ENCODE data around the gene RAD9A. TPM values are rescaled to one million over a fixed set of nuclear protein-coding genes. Genes with fewer than 3 reads are reported as not detected.

RAD9A gene
- total RNA-seq, 1 experiment from 2014 or later = 20.9 TPM

DNA sequence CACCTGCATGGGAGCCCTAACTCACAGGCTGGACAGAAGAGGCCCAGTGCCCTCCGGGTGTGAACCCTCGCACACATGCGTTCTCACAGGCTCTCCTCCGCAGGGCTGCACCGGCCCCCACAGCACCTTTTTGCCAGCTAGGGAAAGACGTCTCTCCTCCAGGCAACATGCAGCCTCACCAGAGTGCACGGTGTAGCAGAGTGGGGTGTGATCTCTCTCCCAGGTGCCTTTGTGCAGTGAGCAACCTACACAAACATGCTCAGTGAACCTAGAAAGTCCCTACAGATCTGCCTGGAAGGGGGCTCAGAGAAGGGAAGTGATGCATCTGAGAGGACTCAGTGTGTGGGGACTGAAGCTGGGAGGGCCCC, 20.0 kb downstream of the RAD9A start:
- H3K9me3 Mint-ChIP-seq = no peaks in the 10 kb centered on the region; a peak in 1 of 5 replicates
- Histone ChIP-seq H2BK120ac (ENCODE audit: low read depth, low read length, poor library complexity, severe bottlenecking) (no peak overlapping the region), H4K8ac (replicated peaks; ENCODE audit: insufficient read length, low read depth, low read length) (no peak overlapping the region), H3K79me2 (ENCODE audit: insufficient read depth, low read length) (no peaks in the 10 kb centered on the region), H3K23me2 (ENCODE audit: insufficient read length, low read depth, low read length, poor library complexity, severe bottlenecking) (no peaks in the 10 kb centered on the region), H3K14ac (ENCODE audit: insufficient read depth, low read length) (no peak overlapping the region), H2BK15ac (ENCODE audit: low read depth, low read length) (no peak overlapping the region), H3K4me1 (ENCODE audit: insufficient read depth, low read length) (no peaks in the 10 kb centered on the region), H3K27ac (ENCODE audit: insufficient read length, low read depth, low read length) (no peak overlapping the region), H3K4ac (ENCODE audit: low read depth, low read length) (no peak overlapping the region), H3K4me2 (ENCODE audit: insufficient read depth, insufficient read length, low read length) (no peak overlapping the region), H3K9ac (ENCODE audit: extremely low read depth, insufficient read length, low read length) (no peak overlapping the region), H3T11ph (ENCODE audit: low read length) (no peak overlapping the region), H4K5ac (ENCODE audit: insufficient read length, low read depth, low read length) (no peak overlapping the region), H2AK5ac (ENCODE audit: insufficient read length, low read length) (no peak overlapping the region), H3K79me1 (ENCODE audit: insufficient read depth, low read depth, low read length, poor library complexity, severe bottlenecking) (no peaks in the 10 kb centered on the region), H2BK20ac (ENCODE audit: low read depth, low read length, poor library complexity, severe bottlenecking) (no peak overlapping the region), H3K18ac (ENCODE audit: insufficient read length, low read depth, low read length) (no peak overlapping the region), H3K9me3 (ENCODE audit: control insufficient read depth, low read depth, low read length) (no peaks in the 10 kb centered on the region), H4K20me1 (ENCODE audit: control insufficient read depth, insufficient read depth, insufficient read length) (no peaks in the 10 kb centered on the region), H3K23ac (ENCODE audit: insufficient read length, low read depth, low read length) (no peak overlapping the region), H3K27me3 (ENCODE audit: insufficient read depth, low read length) (no peaks in the 10 kb centered on the region), H2BK5ac (ENCODE audit: insufficient read length, low read length) (no peak overlapping the region), H4K91ac (ENCODE audit: insufficient read length, low read depth, low read length) (no peak overlapping the region), H2AFZ (ENCODE audit: low read length) (no peak overlapping the region), H3K56ac (ENCODE audit: insufficient read length, low read depth, low read length) (no peak overlapping the region), H2BK12ac (ENCODE audit: insufficient read length, low read depth, low read length) (no peak overlapping the region)
- H3K4me1 Mint-ChIP-seq = peaks cover 23 to 38% of the 10 kb centered on the region in 2 experiments
- no peak overlapping the region for H3K4me3 Mint-ChIP-seq
- peaks cover 50% of the 10 kb centered on the region for H3K27me3 Mint-ChIP-seq (ENCODE audit: low read depth)
- TF ChIP-seq, protein P1, sequence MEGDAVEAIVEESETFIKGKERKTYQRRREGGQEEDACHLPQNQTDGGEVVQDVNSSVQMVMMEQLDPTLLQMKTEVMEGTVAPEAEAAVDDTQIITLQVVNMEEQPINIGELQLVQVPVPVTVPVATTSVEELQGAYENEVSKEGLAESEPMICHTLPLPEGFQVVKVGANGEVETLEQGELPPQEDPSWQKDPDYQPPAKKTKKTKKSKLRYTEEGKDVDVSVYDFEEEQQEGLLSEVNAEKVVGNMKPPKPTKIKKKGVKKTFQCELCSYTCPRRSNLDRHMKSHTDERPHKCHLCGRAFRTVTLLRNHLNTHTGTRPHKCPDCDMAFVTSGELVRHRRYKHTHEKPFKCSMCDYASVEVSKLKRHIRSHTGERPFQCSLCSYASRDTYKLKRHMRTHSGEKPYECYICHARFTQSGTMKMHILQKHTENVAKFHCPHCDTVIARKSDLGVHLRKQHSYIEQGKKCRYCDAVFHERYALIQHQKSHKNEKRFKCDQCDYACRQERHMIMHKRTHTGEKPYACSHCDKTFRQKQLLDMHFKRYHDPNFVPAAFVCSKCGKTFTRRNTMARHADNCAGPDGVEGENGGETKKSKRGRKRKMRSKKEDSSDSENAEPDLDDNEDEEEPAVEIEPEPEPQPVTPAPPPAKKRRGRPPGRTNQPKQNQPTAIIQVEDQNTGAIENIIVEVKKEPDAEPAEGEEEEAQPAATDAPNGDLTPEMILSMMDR (conservative IDR thresholded peaks at IDR 0.05) = no peak
- no peaks in the 10 kb centered on the region for H3K36me3 Mint-ChIP-seq (ENCODE audit: insufficient read depth in 1 of 3, low read depth in 3 of 3)
- DNase-seq = no peak
- WGBS (ENCODE audit: extremely low coverage, insufficient read length, low lambda C conversion rate) = no CpG with 5 or more reads among the region's 7 CpGs
- H3K27ac Mint-ChIP-seq = no peak overlapping the region

Data from H9 (cell line).